ENCODE results near the gene CD59.

CD59 gene

GRCh38 chr11:33654594-33654993 is 81.6 kb downstream of the CD59 start:
- H3K79me2 ChIP-seq (ENCODE audit: control insufficient read depth, insufficient read depth, low read length), result no peaks in the 10 kb centered on the region
- WGBS (ENCODE audit: extremely low coverage, insufficient coverage, low lambda C conversion rate), result no CpG with 5 or more reads among the region's 6 CpGs
- no peaks in the 10 kb centered on the region for H3K27me3 ChIP-seq (ENCODE audit: insufficient read depth, low read length, poor library complexity)

More at GRCh38 chr11:33654594-33654993, 81.6 kb downstream of the CD59 start:
- Histone ChIP-seq H3K56ac (ENCODE audit: low read length) (no peak overlapping the region), H3K27ac (ENCODE audit: low read depth, low read length) (no peak overlapping the region), H3K4me1 (ENCODE audit: control insufficient read depth, low read depth, low read length) (peaks cover 7% of the 10 kb centered on the region), H3K4me3 (ENCODE audit: low read length) (no peak overlapping the region), H3K9ac (ENCODE audit: low read length) (no peak overlapping the region), H2BK120ac (ENCODE audit: low read depth, low read length) (no peak overlapping the region), H3K36me3 (ENCODE audit: control insufficient read depth, insufficient read depth, low read length) (no peaks in the 10 kb centered on the region), H2AK5ac (ENCODE audit: low read length) (no peak overlapping the region), H2BK5ac (ENCODE audit: low read length) (no peak overlapping the region), H3K4ac (ENCODE audit: low read depth, low read length) (no peak overlapping the region), H3K79me1 (ENCODE audit: low read length) (no peaks in the 10 kb centered on the region), H3K18ac (ENCODE audit: low read length) (no peak overlapping the region), H3K4me2 (ENCODE audit: low read length) (no peak overlapping the region), H4K5ac (ENCODE audit: low read length) (no peak overlapping the region), H4K8ac (ENCODE audit: low read depth, low read length) (no peak overlapping the region), H2BK15ac (replicated peaks; ENCODE audit: low read depth) (no peak overlapping the region), H3K23ac (ENCODE audit: low read length) (no peak overlapping the region)
- DNase-seq, result no peak

All from mesendoderm (in vitro differentiated cells).